HG03060 (cell line): Measurements from ENCODE around the gene ANKRD33B.
A peak's percentile ranks its signal among the peaks of the same experiment; 100 is the strongest.
"Not testable (repeated sequence)": the region's sequence is repeated elsewhere in the genome, so short reads cannot be mapped to it uniquely, and the experiment has no call there.

Experiments
- ATAC-seq: cut with Tn5 transposase; IDR thresholded peaks from one replicate; pipeline ENCODE4 v1.9.1; 2021; ENCODE audit warnings: low read depth, moderate number of reproducible peaks; ENCODE audit not compliant: unreplicated experiment

ANKRD33B gene

GRCh38 chr5:10610058-10610457, 46.2 kb downstream of the ANKRD33B start:
- ATAC-seq: no peak

GRCh38 chr5:10611290-10611689, 47.4 kb downstream of the ANKRD33B start:
- ATAC-seq: no peak

- no peak for ATAC-seq
Measured at GRCh38 chr5:10612251-10612650, 48.4 kb downstream of the ANKRD33B start.

- no peak for ATAC-seq
Measured at GRCh38 chr5:10615693-10616092, 51.8 kb downstream of the ANKRD33B start.

GRCh38 chr5:10617103-10617502, 53.2 kb downstream of the ANKRD33B start:
- ATAC-seq: no peak

- no peak for ATAC-seq
Measured at GRCh38 chr5:10618311-10618710, 54.4 kb downstream of the ANKRD33B start.

GRCh38 chr5:10619649-10620048, 55.8 kb downstream of the ANKRD33B start:
- ATAC-seq: no peak

- ATAC-seq: no peak
Measured at GRCh38 chr5:10620346-10620745, 56.5 kb downstream of the ANKRD33B start.

- no peak for ATAC-seq
Measured at GRCh38 chr5:10621832-10622231, 58.0 kb downstream of the ANKRD33B start.

GRCh38 chr5:10622810-10623209, 58.9 kb downstream of the ANKRD33B start:
- no peak for ATAC-seq

- ATAC-seq: no peak
Measured at GRCh38 chr5:10623305-10623910, 59.5 kb downstream of the ANKRD33B start.

- no peak for ATAC-seq
Measured at GRCh38 chr5:10624206-10624605, 60.3 kb downstream of the ANKRD33B start.

- no peak for ATAC-seq
Measured at GRCh38 chr5:10624679-10625078, 60.8 kb downstream of the ANKRD33B start.

GRCh38 chr5:10625700-10626472, 62.0 kb downstream of the ANKRD33B start:
- ATAC-seq: no peak

- ATAC-seq: no peak
Measured at GRCh38 chr5:10626473-10627013, 62.7 kb downstream of the ANKRD33B start.

GRCh38 chr5:10627160-10627701, 63.4 kb downstream of the ANKRD33B start:
- no peak for ATAC-seq

- no peak for ATAC-seq
Measured at GRCh38 chr5:10628601-10629000, 64.7 kb downstream of the ANKRD33B start.

GRCh38 chr5:10629682-10630081, 65.8 kb downstream of the ANKRD33B start:
- ATAC-seq: no peak

- no peak for ATAC-seq
Measured at GRCh38 chr5:10630126-10630525, 66.3 kb downstream of the ANKRD33B start.

GRCh38 chr5:10630744-10631143, 66.9 kb downstream of the ANKRD33B start:
- ATAC-seq: not testable (repeated sequence)

GRCh38 chr5:10631316-10631996, 67.6 kb downstream of the ANKRD33B start:
- ATAC-seq: peak; percentile 1
